GM12891 (cell line): Measurements from ENCODE around the gene NELFCD.

ENCODE experiments used
- POLR2A ChIP-seq: IDR thresholded peaks from 2 replicates; pipeline ENCODE4 v1.6.1; 2011; ENCODE audit warnings: low read depth, low read length, control low read depth
- POLR2AphosphoS5 ChIP-seq: IDR thresholded peaks from 2 replicates; pipeline ENCODE4 v1.6.1; 2011; ENCODE audit warnings: low read depth, low read length, control low read depth
- TAF1 ChIP-seq: IDR thresholded peaks from 2 replicates; pipeline ENCODE4 v1.6.1; 2011; ENCODE audit warnings: low read depth, low read length, control low read depth

DNA sequence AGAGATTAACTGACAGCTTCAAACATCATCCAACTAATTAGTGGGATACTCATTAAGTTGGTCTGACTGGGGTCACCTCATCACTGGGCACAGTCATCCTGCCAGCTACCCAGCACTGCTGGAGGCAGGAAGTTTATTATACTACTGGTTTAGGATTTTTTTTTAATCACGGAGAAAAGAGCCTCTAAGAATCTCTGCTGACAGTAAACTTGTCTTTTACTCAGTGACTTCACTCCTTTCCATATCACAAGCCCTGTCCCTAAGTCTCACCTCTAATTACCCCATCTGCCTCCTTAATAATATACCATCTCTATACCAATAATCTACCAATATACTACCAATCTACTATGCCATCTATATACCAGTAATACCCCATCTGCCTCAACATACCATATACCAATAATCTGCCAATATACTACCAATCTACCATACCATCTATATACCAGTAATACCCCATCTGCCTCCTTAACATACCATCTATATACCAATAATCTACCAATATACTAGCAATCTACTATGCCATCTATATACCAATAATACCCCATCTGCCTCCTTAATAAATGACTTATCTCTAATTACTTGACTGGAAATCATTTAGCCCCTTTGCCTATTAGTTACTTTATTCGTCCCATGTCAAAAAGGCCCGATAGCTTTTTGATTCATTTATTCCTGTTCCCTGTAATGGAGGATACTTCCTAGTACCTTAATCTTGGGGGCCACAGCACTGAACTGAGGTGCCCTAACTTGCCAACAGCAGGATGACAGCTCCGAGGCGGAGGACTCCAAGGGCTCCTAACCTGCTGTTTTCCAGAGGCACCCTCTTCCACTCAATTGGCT is 46.1 kb downstream of the NELFCD start:
- TF ChIP-seq POLR2AphosphoS5 (no peak), POLR2A (no peak), TAF1 (no peak)
